Measurements from ENCODE around the gene CDK6.
A peak's percentile ranks its signal among the peaks of the same experiment; 100 is the strongest.
"Not testable (repeated sequence)": the region's sequence is repeated elsewhere in the genome, so short reads cannot be mapped to it uniquely, and the experiment has no call there.

CDK6 gene
- total RNA-seq, result 169 to 871 reads per million in 2 experiments

DNA sequence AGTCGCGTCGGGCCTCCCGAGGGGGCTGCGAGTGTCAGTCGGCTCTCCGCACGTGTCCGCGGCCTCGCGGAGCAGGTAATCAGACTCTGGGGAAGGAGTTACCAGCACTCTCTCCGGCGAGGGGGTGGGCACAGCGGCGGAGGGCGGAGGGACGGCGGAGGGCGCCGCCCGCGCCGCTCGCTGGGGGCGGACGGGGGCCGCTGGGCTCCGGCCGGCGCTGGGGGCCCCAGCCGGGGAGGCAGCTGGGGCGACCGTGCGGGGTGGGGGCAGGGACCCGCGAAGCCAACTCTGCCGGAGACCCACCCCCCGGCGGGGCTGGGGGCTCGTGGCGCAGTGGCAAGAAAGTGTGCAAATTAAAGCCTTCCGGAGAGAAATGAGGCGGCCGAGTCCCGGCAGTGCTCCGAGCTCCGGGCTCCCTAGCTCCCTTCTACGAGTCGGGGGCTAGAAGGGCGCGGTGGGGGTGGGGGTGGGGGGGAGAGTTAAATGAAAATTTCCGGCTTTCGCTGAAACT lies at the start of gene CDK6:
Gene CDK6 (minus strand): TSS at position 85 of the 511 bp plus-strand sequence. CDS start 3,250 bp downstream, outside the sequence.
- DNase-seq (ENCODE audit: low read depth), result peak; percentile 44

DNA sequence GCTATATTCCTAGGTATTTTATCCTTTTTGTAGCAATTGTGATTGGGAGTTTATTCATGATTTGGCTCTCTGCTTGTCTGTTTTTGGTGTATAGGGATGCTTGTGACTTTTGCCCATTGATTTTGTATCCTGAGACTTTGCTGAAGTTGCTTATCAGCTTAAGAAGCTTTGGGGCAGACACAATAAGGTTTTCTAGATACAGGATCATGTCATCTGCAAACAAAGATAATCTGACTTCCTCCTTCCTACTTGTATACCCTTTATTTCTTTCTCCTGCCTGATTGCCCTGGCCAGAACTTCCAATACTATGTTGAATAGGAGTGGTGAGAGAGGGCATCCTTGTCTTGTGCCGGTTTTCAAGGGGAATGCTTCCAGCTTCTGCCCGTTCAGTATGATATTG lies 49.7 kb upstream of the CDK6 start:
- not testable (repeated sequence) for DNase-seq (ENCODE audit: low read depth)

DNA sequence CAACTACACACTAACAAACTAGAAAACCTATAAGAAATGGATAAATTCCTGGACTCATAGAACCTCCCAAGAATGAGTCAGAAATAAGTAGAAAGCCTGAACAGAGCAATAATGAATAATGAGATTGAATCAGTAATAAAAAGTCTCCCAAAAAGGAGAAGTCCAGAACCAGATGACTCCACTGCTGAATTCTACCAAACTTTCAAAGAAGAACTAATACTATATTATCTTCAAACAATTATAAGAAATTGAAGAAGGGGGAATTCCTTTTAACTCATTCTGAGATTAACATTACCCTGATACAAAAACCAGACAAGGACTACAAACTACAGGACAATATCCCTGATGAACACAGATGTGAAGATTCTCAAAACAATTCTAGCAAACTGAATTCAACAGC lies 47.8 kb upstream of the CDK6 start:
- DNase-seq (ENCODE audit: low read depth), result no peak

DNA sequence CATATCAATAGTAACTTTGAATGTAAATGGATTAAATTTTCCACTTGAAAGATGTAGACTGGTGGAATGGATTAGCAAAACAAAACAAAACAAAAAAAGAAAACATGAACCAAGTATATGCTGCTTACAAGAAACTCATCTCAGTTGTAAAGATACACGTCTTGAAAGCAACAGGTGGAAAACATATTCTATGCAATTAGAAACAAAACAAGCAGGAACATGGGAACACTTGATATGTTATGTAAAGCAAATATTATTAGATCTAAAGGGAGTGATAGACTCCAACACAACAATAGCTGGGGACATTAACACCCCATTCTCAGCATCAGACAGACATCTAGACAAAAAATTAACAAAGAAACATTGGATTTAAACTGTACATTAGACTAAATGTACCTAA lies 46.4 kb upstream of the CDK6 start:
- DNase-seq (ENCODE audit: low read depth), result no peak

DNA sequence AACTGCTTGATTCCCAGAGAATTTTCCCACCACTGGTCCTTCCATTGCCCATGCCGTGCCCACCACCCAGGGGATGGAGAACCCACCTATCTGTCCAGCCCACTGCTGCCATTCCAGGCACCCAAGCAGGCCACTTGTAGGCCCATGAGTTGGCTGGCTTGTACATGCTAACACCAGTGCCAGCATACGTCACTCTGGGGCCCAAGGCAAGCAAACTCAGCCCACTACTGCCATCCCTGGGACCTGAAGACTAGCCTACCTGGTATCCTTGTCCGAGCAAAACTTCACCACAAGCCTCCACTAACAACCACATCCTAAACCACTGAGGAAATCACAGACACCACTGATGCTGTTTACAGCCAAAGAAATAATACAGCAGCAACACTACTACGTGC lies 44.7 kb upstream of the CDK6 start:
- DNase-seq (ENCODE audit: low read depth), result no peak

DNA sequence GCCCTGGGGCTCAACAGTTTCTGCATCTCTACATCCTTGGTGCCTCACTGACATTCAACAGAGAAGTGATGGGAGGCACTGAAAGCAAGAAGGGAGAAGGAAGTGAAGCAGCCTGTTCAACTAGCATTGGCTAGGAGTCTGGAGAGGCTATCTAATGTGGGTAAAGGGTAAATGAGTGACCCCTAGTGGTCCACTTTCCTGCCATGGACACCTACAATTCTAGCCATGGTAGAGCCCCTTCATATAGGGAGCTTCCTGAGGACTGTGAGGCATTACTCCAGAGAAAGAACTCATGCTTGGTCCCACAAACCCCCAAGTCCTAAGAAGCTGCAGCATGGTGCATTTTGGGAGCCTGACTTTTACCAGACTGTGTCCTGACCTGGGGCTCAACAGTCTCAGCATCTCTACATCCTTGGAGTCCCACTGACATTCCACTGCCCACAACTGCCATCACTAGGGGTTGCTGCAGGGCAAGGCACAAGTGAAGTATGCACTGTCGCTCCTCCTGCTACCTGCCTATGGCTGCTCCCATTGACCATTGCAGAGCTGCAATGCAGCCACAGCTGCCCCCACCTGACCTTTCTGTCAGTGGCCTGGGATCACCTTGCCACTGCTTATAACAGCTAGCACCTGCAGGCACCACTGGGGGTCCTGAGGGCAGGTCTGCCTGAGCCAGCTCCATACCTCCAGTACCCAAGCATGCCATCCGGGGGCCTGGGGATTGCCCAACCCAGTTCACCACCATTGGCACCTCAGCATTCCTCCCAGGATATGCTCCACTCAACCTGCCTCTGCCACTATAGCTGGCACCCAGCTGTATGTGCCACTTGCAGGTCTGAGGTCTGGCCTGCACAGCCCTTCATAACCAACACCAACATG lies 44.1 kb upstream of the CDK6 start:
- no peak for DNase-seq (ENCODE audit: low read depth)

DNA sequence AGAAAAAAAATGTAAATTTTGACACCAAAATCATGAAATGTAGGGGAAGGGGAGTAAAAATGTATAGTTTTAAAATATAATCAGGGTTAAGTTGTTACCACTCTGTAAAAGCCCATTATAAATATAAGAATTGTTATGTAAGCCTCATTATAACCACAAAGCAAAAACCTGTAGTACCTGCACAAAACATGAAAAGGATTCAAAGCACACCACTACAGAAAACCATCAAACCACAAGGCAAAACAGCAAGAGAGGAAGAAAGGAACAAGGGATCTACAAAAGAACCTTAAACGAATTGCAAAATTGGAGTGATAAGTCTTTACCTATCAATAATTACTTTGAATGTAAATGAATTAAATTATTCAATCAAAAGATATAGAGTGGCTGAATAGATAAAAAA lies 41.0 kb upstream of the CDK6 start:
- no peak for DNase-seq (ENCODE audit: low read depth)

DNA sequence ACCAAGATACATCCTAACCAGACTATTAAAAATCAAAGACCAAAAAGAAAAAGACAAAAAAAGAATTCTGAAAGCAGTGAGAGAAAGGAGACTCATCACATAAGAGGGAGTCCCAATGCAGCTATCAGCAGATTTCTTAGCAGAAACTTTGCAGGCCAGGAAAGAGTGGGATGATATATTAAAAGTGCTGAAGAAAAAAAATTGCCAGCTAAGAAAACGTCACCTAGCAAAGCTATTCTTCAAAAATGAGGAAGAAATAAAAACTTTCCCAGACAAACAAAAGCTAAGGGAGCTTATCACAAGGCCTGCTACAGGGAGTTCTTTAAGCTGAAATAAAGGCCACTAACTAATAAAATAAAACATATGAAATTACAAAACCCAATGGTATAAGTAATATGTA lies 40.5 kb upstream of the CDK6 start:
- no peak for DNase-seq (ENCODE audit: low read depth)

DNA sequence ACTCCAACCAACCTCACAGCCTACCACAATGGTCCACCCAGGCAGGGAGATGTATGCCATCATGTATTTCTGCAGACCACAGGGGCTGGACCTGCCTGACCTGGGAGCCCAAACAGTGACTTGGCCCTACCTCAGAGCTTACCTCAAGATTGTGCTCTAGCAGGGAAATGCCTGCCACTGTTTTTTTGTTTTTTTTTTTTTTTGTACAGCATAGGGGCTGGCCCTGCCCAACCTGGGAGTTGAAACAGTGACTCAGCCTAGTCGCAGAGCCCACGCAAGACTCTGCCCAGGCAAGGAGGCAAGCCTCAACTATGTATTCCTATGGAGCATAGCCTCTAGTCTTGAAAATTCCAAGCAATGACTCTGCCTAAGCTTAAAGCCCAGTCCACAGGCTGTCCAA lies 39.3 kb upstream of the CDK6 start:
- DNase-seq (ENCODE audit: low read depth), result no peak

DNA sequence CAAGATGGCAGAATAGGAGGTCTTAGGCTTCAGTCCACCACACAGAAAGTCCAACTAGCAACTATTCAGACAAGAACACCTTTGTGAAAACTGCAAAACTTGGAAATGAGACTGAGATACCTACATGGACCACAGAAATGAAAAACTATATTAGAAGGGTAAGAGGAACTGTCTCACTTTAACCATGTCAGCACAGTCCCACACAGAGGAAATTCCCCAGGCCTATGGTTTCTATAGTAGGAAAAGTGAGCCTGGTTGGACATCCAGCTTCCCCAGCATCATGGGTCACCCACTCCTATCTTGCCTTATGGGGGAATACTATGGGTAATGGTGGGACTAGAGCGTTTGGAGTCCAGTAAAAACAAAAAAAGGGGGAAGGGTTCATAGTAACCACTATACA lies 38.8 kb upstream of the CDK6 start:
- DNase-seq (ENCODE audit: low read depth), result no peak

DNA sequence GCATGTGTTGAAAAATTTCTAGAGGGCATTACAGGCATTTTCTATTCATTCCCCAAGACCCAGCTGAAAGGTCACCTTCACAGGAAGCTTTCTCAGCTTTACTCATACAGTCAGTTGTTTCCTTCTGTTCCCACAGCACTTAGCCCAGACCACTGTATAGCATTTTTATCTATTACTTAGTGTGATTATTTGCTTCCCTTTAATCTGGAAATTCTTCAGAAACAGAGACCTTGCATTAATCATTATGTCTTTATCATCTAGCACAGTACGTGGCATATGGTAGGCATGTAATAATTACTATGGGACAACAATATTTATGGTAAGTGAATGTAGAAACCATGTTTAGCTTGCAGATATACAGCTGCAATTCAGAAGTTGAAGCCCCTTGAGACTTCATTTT lies 38.2 kb upstream of the CDK6 start:
- DNase-seq (ENCODE audit: low read depth), result no peak

DNA sequence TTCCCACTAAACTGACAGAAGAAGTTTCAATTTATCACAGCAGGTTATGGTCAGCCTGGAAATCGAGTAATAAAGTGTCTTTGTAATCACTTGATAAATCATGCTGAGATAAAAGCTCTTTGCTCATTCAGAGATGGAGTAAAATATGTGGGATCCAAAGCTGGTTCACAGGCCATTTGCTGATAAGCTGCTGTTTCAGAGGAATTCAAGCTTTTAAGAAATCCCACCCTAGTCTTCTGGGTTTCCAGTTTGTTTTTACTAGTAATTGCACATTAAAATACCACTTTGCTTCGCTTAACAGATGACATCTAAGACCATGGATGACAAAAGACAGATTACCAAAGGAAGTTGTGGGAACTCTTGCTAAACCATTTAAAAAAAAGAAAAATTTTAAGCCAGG lies 37.4 kb upstream of the CDK6 start:
- DNase-seq (ENCODE audit: low read depth), result no peak

DNA sequence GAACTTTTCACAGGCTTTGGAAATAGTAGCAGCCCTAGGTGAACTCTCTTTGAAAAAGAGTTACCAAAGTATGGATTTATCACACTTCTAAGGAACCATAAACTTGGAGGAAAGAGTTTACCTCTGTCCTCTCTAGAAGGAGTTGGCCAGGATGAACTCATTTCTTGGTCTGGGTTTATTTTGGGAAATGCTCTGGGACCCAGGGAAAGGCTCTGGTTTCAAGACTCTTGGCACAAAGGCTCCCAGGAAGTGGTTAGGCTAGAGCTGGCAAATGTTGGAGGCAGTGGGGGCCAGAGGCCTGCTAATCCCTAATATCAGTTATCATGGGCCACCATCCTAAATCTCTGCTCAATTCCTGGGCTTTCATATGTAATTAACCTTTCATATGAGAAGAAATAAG lies 36.3 kb upstream of the CDK6 start:
- DNase-seq (ENCODE audit: low read depth), result no peak

DNA sequence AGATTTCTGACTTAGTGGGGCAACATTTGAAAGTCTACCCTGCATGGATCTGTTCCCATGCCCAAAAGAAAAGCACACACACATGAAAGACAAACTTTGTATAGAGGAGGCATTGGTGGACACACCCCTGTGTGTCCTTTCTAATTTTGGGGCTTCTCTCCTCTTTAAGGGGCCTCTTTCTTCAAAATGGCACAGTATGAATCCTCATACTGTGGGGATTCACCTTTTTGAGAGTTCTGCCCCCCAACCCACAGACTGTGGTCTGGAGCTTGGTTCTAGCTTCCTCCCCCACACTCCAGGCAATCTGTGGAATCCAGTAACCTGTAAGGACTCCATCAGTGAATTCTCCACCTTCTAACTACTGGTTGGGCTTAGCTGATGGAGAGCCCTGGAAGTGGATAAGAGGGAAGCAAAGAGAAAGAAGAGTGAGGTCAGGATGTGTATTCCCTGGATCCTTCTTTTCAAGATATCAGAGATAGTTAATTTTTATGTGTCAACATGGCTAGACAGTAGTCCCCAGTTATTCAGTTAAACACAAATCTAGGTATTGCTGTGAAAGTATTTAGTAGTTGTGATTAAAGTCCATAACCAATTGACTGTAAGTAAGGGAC lies 32.4 kb upstream of the CDK6 start:
- DNase-seq (ENCODE audit: low read depth), result no peak

DNA sequence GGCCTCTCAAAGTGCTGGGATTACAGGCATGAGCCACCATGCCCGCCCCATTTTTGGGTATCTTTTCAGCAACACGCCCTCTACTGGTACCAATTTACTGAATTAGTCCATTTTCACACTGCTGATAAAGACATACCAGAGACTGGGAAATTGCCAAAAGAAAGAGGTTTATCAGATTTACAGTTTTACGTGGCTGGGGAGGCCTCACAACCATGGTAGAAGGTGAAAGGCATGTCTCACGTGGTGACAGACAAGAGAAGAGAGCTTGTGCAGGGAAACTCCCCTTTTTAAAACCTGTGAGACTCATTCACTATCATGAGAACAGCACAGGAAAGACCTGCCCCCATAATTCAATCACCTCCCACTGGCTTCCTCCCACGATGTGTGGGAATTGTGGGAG lies 27.8 kb upstream of the CDK6 start:
- DNase-seq (ENCODE audit: low read depth), result not testable (repeated sequence)

DNA sequence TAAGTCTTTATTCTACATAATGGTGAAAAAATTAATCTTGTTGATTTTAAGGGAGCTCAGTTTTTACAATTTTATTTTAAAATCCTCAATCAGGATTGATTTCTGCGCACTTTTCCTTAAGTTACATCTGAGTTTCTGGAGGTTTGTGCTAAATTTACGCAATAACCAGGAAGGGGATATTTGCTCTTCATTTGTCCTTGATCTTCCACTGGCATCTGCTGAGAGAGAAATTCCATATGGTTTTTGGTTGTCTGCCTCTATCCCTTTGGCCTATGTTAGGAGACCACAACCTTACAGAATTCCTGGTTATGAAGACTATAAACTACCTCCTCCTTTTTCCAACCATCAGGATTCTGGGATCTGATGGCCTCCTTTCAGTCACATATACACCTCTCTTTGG lies 20.1 kb upstream of the CDK6 start:
- no peak for DNase-seq (ENCODE audit: low read depth)

DNA sequence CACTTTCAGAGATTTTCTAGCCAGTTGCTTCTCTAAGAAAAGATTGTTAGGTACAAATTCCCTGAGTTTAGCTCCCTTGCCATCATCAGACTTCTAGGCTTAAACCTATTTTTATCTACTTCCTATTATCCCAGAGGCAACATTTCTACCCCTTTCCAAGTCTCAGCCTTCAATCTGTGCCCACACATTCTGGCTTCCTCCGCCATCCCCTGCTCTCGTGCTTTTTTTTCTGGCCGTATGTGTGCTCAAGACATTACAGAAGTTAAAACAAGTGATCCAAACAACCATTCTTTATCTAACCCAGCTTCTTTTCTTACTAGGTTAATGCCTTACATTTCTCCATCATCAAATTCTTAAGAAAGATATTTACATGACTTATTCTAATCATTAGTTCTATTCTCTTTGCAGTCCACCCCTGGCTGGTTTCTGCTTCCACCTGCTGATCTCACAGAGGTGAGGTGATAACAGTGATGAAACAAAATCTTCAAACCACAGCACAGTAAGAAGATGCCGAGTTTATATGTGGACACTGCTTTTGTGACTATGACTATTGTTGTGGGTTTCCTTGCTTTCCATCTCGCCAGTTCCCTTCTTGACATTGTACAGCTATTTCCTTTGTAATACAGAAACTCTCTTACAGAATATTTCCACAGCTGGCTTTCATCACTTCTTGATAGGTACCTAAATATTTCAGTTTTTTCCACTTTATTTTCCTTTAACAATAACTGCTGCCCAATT lies 18.3 kb upstream of the CDK6 start:
- DNase-seq (ENCODE audit: low read depth), result no peak

DNA sequence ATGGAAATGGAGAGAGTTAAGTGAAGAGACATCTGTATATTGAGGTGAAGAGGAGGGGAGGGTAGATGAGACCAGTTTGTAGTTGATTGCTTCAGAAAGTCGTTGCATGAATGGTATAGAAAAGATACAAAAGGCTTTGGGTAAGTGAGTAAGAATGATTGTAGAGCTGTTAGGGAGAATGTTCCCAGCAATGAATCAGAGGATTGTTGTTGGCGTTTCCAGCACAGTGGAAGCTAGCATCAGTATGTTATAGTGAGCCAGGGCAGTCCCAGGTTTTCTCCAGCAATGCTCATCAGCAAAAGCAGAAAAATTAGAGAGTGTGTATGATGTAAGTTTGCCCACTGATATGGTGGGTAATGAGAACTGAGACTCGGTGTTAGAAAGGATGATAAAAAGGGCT lies 15.4 kb upstream of the CDK6 start:
- no peak for DNase-seq (ENCODE audit: low read depth)

DNA sequence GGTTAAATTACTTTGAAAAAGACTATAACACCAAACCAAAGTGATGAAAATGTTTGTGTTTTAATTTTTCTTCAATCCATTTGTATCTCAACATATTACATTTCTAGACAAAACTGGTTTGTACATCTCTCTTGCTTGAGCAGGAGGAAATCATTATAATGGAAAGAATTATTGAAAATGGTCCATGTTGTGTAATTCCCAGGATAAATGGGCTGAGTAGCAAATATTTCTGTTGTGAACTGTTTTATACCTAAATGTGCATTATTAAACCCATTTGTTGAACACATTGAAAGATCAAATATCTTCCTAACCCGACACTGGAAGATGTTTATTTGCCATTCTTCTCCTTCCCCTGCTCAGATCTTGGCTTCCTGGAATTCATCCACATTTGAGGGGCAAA lies 14.1 kb upstream of the CDK6 start:
- DNase-seq (ENCODE audit: low read depth), result no peak

DNA sequence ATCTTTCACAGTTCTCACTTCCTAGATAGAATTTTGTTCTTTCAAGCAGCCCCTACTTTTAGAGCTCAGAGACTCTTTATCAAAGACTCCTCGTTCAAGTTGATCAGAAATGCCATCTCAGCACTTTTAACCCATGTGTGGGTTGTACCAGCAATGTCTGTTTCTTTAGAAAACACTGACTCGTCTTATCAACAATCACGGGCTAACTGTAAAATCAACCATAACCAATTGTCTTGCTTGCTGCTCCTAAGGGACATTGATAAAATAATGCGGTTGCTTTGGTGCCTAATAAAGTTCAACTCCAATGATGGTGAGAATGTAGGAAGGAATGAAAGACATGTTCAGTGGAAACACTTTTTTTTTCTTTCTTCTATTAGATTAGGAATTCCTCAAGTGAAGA lies 12.9 kb upstream of the CDK6 start:
- no peak for DNase-seq (ENCODE audit: low read depth)

DNA sequence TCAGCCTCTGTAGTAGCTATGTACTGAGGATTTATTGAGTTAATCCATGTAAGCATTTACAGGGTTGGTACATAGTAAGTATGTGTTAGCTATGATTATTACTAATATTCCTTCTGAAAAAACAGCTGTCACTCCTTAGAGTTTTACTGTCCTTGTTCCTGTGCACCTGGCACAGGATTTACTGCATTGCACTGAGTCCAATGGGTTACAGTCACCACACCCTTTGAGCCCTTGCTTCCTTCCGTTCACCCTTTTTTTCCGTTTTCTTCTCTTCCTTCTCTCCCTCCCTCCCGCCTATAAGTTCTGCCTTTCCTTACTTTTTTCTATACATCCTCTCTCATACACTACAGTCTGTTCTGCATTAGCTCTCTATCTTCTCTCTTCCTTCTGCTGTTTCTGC lies 12.5 kb upstream of the CDK6 start:
- DNase-seq (ENCODE audit: low read depth), result no peak

DNA sequence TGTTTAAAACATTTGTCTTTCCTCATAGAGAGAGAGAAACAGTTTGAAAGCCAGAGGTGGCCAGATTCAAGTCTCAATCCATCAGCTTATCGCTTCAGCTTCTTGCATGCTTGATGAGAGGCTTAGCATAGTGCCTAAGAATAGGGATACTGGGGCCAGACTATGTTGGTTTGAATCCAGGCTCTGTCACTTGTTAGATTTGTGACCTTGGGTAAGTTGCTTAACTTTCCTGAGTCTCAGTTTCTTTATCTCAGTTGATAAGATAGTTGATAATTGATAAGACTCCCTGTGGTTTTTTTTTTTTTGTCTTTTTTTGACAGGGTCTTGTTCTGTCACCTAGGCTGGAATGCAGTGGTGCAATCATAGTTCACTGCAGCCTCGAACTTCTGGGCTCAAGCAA lies 12.1 kb upstream of the CDK6 start:
- DNase-seq (ENCODE audit: low read depth), result no peak

DNA sequence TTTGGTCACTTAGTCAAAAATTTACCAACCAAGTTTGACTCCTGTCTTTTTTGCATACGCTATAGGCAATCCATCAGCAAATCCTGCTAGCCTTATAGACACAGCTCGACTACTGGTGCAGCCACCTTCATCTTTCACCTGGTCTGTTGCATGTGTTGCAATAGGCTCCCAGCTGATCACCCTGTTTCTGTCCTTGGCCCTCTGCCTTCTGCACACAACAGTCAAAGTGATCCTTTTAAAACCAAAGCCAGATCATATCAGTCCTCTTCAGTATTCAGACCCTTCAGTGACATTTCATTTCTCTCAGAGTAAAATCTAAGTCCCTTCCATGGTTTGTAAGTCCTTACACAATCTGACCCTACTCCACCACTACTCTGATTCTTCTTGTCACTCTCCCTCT lies 10.9 kb upstream of the CDK6 start:
- no peak for DNase-seq (ENCODE audit: low read depth)

Data from T follicular helper cell (primary cell).